HepG2 (cell line): Measurements from ENCODE around the gene IL1RAPL2. TPM values are rescaled to one million over a fixed set of nuclear protein-coding genes. Genes with fewer than 3 reads are reported as not detected.

ENCODE experiments used
- ATAC-seq: fragments of 200-7000 bp; cut with Tn5 transposase; 3 replicates; pipeline ENCODE4 v1.9.1; 2020; ENCODE audit warnings: mild to moderate bottlenecking, moderate library complexity
- BruUV-seq: library from RNA; stranded (reverse); fragments of 400-500 nt; replicated peaks from 2 replicates; lab custom pipeline; 2021; lab: Mats Ljungman, UMichigan
- CTCF ChIA-PET: fragments of 300-600 bp; formaldehyde crosslinking; extraction: SDS; loops from one replicate; lab custom pipeline; 2021; ENCODE audit warnings: low total read pairs, inconsistent platforms, low intra/inter-chr PET ratio; lab: Yijun Ruan, JAX
- POLR2A ChIA-PET: fragments of 350-600 bp; sonication (Branson Sonifier 250); formaldehyde crosslinking; loops from one replicate; lab custom pipeline; 2020; ENCODE audit warnings: antibody characterized with exemption, inconsistent platforms; lab: Yijun Ruan, JAX
- DNase-seq: peaks from one replicate; pipeline ENCODE4 v3.0.0-alpha.2; 2015; ENCODE audit warnings: low spot score
- FAIRE-seq: peaks from 3 replicates; lab custom pipeline; 2011; peaks lifted over from hg19 to GRCh38; lab: Jason Lieb, UNC
- H2AFZ ChIP-seq: one replicate; pipeline ENCODE4 v1.6.1; 2011; ENCODE audit warnings: low read length, inconsistent platforms
- H3K27ac ChIP-seq: fragments of 300-600 bp; 3 replicates; pipeline ENCODE4 v1.8.0; 2011; ENCODE audit warnings: mixed run types, mild to moderate bottlenecking, mixed read lengths, low read length, inconsistent platforms; ENCODE audit not compliant: insufficient read depth; ENCODE audit errors: extremely low read length
- H3K27me3 ChIP-seq, 2 experiments: fragments of 200-600 bp in 1 of 2; 2 replicates in 1 of 2; 3 replicates in 1 of 2; pipeline versions ENCODE4 v1.6.0 to v1.8.0; 2011; ENCODE audit warnings: low read length in 2 of 2, mild to moderate bottlenecking in 2 of 2, moderate library complexity in 2 of 2, inconsistent platforms in 1 of 2; ENCODE audit not compliant: insufficient read depth in 2 of 2, control insufficient read depth in 1 of 2
- H3K36me3 ChIP-seq, 2 experiments: fragments of 200-600 bp in 1 of 2; replicated peaks in 1 of 2; 2 replicates in 1 of 2; 3 replicates in 1 of 2; pipeline versions ENCODE4 v1.5.1 to v1.8.0; 2011; ENCODE audit warnings: low read length in 2 of 2, inconsistent platforms in 1 of 2; ENCODE audit not compliant: insufficient read depth in 2 of 2, control insufficient read depth in 1 of 2
- H3K4me1 ChIP-seq: 2 replicates; pipeline ENCODE4 v1.5.1; 2012; ENCODE audit warnings: low read length, inconsistent platforms; ENCODE audit not compliant: insufficient read depth
- H3K4me2 ChIP-seq: 2 replicates; pipeline ENCODE4 v1.6.0; 2011; ENCODE audit warnings: low read depth, low read length, inconsistent platforms
- H3K4me3 ChIP-seq, 3 experiments: fragments of 200-600 bp in 1 of 3; sonication (generic), shearing (Covaris generic) in 1 of 3; replicated peaks in 1 of 3; 2 replicates each; pipeline ENCODE4 v1.5.1; 2011 to 2016; ENCODE audit warnings: low read length in 3 of 3, inconsistent platforms in 2 of 3, low read depth in 2 of 3, mild to moderate bottlenecking in 2 of 3, control low read depth in 1 of 3, mixed read lengths in 1 of 3; ENCODE audit not compliant: insufficient read depth in 1 of 3
- H3K79me2 ChIP-seq: one replicate; pipeline ENCODE4 v1.6.1; 2011; ENCODE audit warnings: low read length, inconsistent platforms; ENCODE audit not compliant: insufficient read depth
- H3K9ac ChIP-seq: 2 replicates; pipeline ENCODE4 v1.6.0; 2011; ENCODE audit warnings: mild to moderate bottlenecking, low read depth, low read length, inconsistent platforms; ENCODE audit not compliant: insufficient read depth
- H3K9me3 ChIP-seq: 2 replicates; pipeline ENCODE4 v1.5.1; 2012; ENCODE audit warnings: mild to moderate bottlenecking, low read length
- H4K20me1 ChIP-seq: 2 replicates; pipeline ENCODE4 v1.6.0; 2011; ENCODE audit warnings: inconsistent platforms, mild to moderate bottlenecking, low read length, moderate library complexity; ENCODE audit not compliant: insufficient read depth
- CSRNP1 ChIP-seq: sonication (generic); formaldehyde crosslinking; IDR thresholded peaks from 2 replicates; pipeline ENCODE4 v1.8.1; 2023; ENCODE audit warnings: mild to moderate bottlenecking, missing genetic modification reagents
- FOXK1 ChIP-seq: sonication (generic); formaldehyde crosslinking; IDR thresholded peaks from 2 replicates; pipeline ENCODE4 v1.4.0; 2020; ENCODE audit warnings: low read depth, missing genetic modification reagents, borderline replicate concordance
- FUBP1 ChIP-seq: sonication (generic); formaldehyde crosslinking; IDR thresholded peaks from 2 replicates; pipeline ENCODE4 v1.5.1; 2020; ENCODE audit warnings: missing genetic modification reagents, mild to moderate bottlenecking, borderline replicate concordance
- GLMP ChIP-seq: sonication (generic); formaldehyde crosslinking; IDR thresholded peaks from 2 replicates; pipeline ENCODE4 v1.9.0; 2021; ENCODE audit warnings: missing genetic modification reagents, mild to moderate bottlenecking, borderline replicate concordance
- GTF3A ChIP-seq: sonication (generic); formaldehyde crosslinking; conservative IDR thresholded peaks from 2 replicates; pipeline ENCODE4 v1.4.0; 2020; ENCODE audit warnings: mild to moderate bottlenecking, missing genetic modification reagents
- HNRNPK ChIP-seq: fragments of 200-400 bp; formaldehyde crosslinking; IDR thresholded peaks from 2 replicates; pipeline ENCODE4 v1.6.1; 2018; ENCODE audit warnings: low read length, low read depth, moderate library complexity, mild to moderate bottlenecking; ENCODE audit not compliant: poor library complexity, severe bottlenecking
- MXD1 ChIP-seq: sonication (generic); formaldehyde crosslinking; IDR thresholded peaks from 2 replicates; pipeline ENCODE4 v1.4.0; 2020; ENCODE audit warnings: mild to moderate bottlenecking, missing genetic modification reagents
- PLRG1 ChIP-seq: fragments of 450-650 bp; conservative IDR thresholded peaks from 2 replicates; pipeline ENCODE4 v1.6.1; 2016
- TMF1 ChIP-seq: sonication (generic); formaldehyde crosslinking; IDR thresholded peaks from 2 replicates; pipeline ENCODE4 v1.8.1; 2022; ENCODE audit warnings: low read depth, missing genetic modification reagents
- ZNF329 ChIP-seq: sonication (generic); formaldehyde crosslinking; IDR thresholded peaks from 2 replicates; pipeline ENCODE4 v1.9.0; 2021; ENCODE audit warnings: low read depth, mild to moderate bottlenecking, missing genetic modification reagents
- ZNF7 ChIP-seq: IDR thresholded peaks from 2 replicates; pipeline ENCODE4 v1.6.1; 2016; ENCODE audit warnings: missing biosample characterization, missing genetic modification reagents
- ZNF766 ChIP-seq: sonication (generic); formaldehyde crosslinking; IDR thresholded peaks from 2 replicates; pipeline ENCODE4 v1.5.0; 2020; ENCODE audit warnings: missing genetic modification reagents, borderline replicate concordance
- WGBS: methylation state at CpG from one replicate; pipeline ENCODE4 v1.1.6; 2017; ENCODE audit warnings: low lambda C conversion rate; 5-methylcytosine and 5-hydroxymethylcytosine counted together
- in situ Hi-C: cut with HindIII; loops from 2 replicates; pipeline ENCODE4 v1.10.0; 2017; ENCODE audit warnings: low pct_unique_long_range_greater_than_20kb; ENCODE audit not compliant: extremely low pct_ligation_motif_present
- intact Hi-C: fragments of 100-400 bp; cut with micrococcal nuclease; formaldehyde crosslinking; loops from one replicate; pipeline ENCODE4 v1.10.0; 2022; ENCODE audit not compliant: unreplicated experiment
- polyA plus RNA-seq, 8 experiments: library from polyadenylated mRNA; depleted of rRNA in 3 of 8; stranded (reverse) in 7 of 8; unstranded in 1 of 8; fragments of >200 nt; fragmentation: Illumina TruSeq in 4 of 8; extraction: Trizol in 4 of 8; gene quantifications; 2 replicates each; pipeline versions ENCODE4 v1.2.1 to v1.2.3, GENCODE V29; 2011 to 2016; ENCODE audit warnings: low read depth in 4 of 8, missing spikeins in 1 of 8, mixed read lengths in 1 of 8; ENCODE audit not compliant: insufficient read depth in 1 of 8
- total RNA-seq, 5 experiments: library from RNA; depleted of rRNA; stranded (reverse); fragments of >200 nt; fragmentation: Illumina TruSeq; extraction: Trizol; gene quantifications; 2 replicates each; pipeline ENCODE4 v1.2.3, GENCODE V29; 2016; ENCODE audit warnings: low read depth in 1 of 5
- TF ChIP-seq, protein P1 (sequence below): sonication (generic); formaldehyde crosslinking; IDR thresholded peaks from 2 replicates; pipeline ENCODE4 v1.8.0; 2022; ENCODE audit warnings: missing genetic modification reagents, mild to moderate bottlenecking, moderate library complexity, borderline replicate concordance
- TF ChIP-seq, protein P2 (sequence below): sonication (generic); formaldehyde crosslinking; IDR thresholded peaks from 2 replicates; pipeline ENCODE4 v1.5.0; 2020; ENCODE audit warnings: missing genetic modification reagents, mild to moderate bottlenecking, borderline replicate concordance

The IL1RAPL2 gene
- total and polyA plus RNA-seq, 2 of the 13 experiments (the other 11 are each of a cell fraction or from before 2014, with no cell fraction given), result not detected

DNA sequence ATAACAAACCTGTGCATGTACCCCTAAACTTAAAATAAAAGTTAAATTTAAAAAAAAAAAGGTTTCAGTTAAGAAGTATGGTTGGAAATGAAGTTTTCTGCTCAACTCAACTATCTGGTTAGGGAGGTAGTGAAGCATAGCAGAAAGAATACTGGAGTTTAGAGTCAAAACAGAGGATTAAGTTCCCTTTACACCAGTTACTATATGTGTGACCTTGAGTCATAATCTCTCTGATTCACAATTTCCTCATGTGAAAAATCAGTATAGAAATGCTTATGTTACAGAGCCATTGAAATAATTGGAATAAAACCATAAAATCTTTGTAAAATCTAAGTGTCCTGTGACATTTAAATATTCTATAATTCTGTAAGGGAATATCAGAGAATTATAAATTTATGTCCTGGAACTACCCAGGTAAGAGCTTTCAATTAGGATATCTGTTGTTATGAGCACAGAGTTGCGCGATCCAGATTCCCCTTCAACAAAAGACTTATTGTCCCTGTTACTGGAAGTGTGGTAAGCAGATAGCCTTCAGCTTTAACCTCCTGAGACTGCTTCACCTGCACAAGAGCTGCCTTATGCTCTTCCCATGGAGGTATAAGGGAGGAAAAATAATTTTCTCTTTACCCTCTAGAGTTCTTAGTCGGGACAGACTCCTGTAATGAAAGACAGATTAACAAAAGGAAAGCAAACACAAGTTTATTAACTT is 1052.5 kb downstream of the IL1RAPL2 start:
- 0% methylated on average over 3 of the region's 3 CpGs for WGBS
- DNase-seq (peak; percentile 2), ATAC-seq (no peak), FAIRE-seq (no peak)
- no peaks in the 10 kb centered on the region for H3K9me3 ChIP-seq
- H3K27ac ChIP-seq, result no peak overlapping the region
- intact Hi-C loops, result no loop called here
- H3K27me3 ChIP-seq, result no peaks in the 10 kb centered on the region
- no peak overlapping the region for H2AFZ ChIP-seq
- ChIA-PET CTCF (no interaction called here), POLR2A (no interaction called here)
- H4K20me1 ChIP-seq, result no peaks in the 10 kb centered on the region
- no TSS peak for BruUV-seq
- H3K4me3 ChIP-seq, result no peak overlapping the region
- no peaks in the 10 kb centered on the region for H3K79me2 ChIP-seq
- no peak overlapping the region for H3K4me2 ChIP-seq
- H3K36me3 ChIP-seq, result no peaks in the 10 kb centered on the region
- no peak overlapping the region for H3K9ac ChIP-seq
- H3K4me1 ChIP-seq, result no peaks in the 10 kb centered on the region
- in situ Hi-C loops, result no loop called here
- TF ChIP-seq TMF1 (CRISPR knock-in tag) (no peak), HNRNPK (no peak), GTF3A (CRISPR knock-in tag) (no peak), ZNF329 (CRISPR knock-in tag) (no peak), GLMP (CRISPR knock-in tag) (no peak), PLRG1 (no peak), MXD1 (CRISPR knock-in tag) (no peak), FUBP1 (CRISPR knock-in tag) (no peak), ZNF766 (CRISPR knock-in tag) (no peak), CSRNP1 (CRISPR knock-in tag) (no peak), FOXK1 (CRISPR knock-in tag) (no peak), ZNF7 (no peak)
- TF ChIP-seq, protein P1, sequence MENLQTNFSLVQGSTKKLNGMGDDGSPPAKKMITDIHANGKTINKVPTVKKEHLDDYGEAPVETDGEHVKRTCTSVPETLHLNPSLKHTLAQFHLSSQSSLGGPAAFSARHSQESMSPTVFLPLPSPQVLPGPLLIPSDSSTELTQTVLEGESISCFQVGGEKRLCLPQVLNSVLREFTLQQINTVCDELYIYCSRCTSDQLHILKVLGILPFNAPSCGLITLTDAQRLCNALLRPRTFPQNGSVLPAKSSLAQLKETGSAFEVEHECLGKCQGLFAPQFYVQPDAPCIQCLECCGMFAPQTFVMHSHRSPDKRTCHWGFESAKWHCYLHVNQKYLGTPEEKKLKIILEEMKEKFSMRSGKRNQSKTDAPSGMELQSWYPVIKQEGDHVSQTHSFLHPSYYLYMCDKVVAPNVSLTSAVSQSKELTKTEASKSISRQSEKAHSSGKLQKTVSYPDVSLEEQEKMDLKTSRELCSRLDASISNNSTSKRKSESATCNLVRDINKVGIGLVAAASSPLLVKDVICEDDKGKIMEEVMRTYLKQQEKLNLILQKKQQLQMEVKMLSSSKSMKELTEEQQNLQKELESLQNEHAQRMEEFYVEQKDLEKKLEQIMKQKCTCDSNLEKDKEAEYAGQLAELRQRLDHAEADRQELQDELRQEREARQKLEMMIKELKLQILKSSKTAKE, result no peak
- TF ChIP-seq, protein P2, sequence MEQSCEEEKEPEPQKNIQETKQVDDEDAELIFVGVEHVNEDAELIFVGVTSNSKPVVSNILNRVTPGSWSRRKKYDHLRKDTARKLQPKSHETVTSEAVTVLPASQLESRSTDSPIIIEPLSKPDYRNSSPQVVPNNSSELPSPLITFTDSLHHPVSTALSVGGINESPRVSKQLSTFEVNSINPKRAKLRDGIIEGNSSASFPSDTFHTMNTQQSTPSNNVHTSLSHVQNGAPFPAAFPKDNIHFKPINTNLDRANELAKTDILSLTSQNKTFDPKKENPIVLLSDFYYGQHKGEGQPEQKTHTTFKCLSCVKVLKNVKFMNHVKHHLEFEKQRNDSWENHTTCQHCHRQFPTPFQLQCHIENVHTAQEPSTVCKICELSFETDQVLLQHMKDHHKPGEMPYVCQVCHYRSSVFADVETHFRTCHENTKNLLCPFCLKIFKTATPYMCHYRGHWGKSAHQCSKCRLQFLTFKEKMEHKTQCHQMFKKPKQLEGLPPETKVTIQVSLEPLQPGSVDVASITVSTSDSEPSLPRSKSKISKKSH (CRISPR knock-in tag), result no peak
